ENCODE measurements around the gene GRIK3.

- TF ChIP-seq CTCF (IDR thresholded peaks at IDR 0.05), result no peak
- no peak for TF ChIP-seq EP300 (IDR thresholded peaks at IDR 0.05; ENCODE audit: low read depth)
- TF ChIP-seq POLR2AphosphoS5 (IDR thresholded peaks at IDR 0.05), result no peak
Measured at GRCh38 chr1:37032660-37033354, 1.5 kb downstream of the GRIK3 start.
